ENCODE data around the gene HK1.

- TF ChIP-seq PATZ1 (CRISPR knock-in tag; IDR thresholded peaks at IDR 0.05; ENCODE audit: borderline replicate concordance), result no peak
- no peak for TF ChIP-seq ZFP30 (CRISPR knock-in tag; IDR thresholded peaks at IDR 0.05)
- no peak for TF ChIP-seq OSR1 (CRISPR knock-in tag; IDR thresholded peaks at IDR 0.05)
- no peak for TF ChIP-seq ZC3H10 (CRISPR knock-in tag; IDR thresholded peaks at IDR 0.05)
- no peak for TF ChIP-seq ZNF8 (CRISPR knock-in tag; IDR thresholded peaks at IDR 0.05)
- no peak for TF ChIP-seq CREB5 (CRISPR knock-in tag; IDR thresholded peaks at IDR 0.05; ENCODE audit: low read depth)
- no peak for TF ChIP-seq ISL1 (CRISPR knock-in tag; IDR thresholded peaks at IDR 0.05)
Observed at GRCh38 chr10:69402386-69402785, 124.1 kb downstream of the HK1 start.
